ENCODE measurements around the gene KCNN2.

DNA sequence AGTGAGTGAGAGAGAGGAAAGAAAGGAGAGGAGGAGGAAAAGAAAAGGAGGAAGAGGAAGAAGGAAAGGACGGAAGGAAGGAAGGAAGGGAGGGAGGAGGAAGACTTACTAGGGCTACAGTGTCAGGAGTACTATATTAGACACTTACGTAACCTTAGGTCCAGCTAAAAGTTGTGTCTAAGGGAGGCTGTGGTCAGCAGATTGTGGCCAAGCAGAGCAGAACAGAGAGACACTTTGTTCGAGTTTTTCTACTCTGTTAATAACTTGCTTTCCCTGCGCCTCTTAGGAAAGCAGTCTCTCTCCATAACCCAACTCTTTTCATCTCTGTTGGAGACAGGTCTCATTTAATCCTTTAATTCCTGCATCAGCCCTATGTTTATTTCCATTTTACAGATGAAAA is 138.9 kb downstream of the KCNN2 start:
- TF ChIP-seq, protein P1, sequence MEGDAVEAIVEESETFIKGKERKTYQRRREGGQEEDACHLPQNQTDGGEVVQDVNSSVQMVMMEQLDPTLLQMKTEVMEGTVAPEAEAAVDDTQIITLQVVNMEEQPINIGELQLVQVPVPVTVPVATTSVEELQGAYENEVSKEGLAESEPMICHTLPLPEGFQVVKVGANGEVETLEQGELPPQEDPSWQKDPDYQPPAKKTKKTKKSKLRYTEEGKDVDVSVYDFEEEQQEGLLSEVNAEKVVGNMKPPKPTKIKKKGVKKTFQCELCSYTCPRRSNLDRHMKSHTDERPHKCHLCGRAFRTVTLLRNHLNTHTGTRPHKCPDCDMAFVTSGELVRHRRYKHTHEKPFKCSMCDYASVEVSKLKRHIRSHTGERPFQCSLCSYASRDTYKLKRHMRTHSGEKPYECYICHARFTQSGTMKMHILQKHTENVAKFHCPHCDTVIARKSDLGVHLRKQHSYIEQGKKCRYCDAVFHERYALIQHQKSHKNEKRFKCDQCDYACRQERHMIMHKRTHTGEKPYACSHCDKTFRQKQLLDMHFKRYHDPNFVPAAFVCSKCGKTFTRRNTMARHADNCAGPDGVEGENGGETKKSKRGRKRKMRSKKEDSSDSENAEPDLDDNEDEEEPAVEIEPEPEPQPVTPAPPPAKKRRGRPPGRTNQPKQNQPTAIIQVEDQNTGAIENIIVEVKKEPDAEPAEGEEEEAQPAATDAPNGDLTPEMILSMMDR (IDR thresholded peaks at IDR 0.05) = no peak
- TF ChIP-seq POLR2A (IDR thresholded peaks at IDR 0.05) = no peak
- TF ChIP-seq EP300 (IDR thresholded peaks at IDR 0.05) = no peak

Measured in tibial nerve (tissue), 4 donors.